Islet of Langerhans (tissue), 1 donor: Measurements from ENCODE around the gene CDK18.

ENCODE experiments used
- FAIRE-seq: peaks from one replicate; lab custom pipeline; 2011; peaks lifted over from hg19 to GRCh38; lab: Jason Lieb, UNC

CDK18 gene

DNA sequence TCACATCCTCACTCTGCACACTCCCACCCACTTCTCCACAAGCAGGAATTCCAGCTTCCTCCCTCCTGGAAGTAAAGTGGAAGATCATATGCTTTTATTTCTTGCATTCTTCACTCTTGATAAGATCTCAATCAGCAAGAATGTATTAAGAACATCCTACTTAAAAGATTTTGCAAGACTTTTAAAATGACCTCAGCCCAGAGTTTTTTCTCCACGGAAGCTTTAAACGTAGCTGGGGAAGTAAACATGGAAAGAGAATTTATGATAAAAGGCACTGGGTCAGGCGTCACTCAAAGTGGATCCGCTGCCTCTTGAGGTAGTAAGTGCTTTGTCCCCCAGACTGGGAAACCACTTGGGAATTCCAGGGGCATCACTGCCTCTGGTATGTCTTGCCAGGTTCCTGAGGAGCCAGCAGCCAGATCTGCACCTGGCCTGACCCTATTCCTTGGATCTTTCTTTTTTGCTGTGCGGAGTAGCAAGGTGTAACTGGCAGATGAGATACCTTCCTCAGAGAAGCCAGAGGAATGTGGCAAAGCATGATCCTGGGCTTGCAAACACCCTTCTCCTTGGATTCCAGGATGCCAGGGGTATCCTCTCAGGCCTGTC is 33.9 kb downstream of the CDK18 start:
- FAIRE-seq, result no peak

DNA sequence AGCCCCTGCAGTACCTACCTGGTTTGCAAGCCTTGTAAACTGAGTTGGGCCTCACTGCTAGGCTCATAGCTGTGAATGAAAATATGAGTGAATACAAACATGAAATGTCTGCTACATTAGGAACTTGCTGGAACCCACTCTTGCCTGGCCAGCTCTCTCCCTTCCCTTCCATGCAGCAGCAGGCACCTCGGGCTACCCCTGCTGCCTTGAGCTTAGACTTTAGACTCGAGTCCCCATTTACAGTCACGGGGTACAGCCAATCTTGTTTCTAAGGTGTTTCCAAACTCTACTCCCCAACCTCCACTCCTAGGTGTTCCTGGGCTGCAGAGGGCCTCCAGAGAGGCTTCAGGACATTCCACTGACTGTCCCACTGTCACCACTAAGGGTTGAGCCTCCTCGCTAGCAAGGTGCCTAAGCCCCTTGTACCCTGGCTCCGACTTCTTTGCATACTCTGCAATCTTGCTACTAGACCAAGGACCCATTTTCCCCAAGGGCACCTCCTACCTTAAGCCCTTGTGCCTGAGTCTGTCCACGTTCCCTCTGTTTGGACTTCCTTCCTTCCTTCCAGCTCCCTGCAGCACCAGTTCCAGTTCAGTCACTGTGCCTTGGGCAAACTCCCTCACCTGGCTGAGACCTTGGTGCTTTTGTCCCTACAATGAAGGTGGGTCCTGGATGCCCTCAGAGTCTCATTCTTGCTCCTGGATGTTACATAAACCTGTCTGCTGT is 36.9 kb downstream of the CDK18 start:
- FAIRE-seq, result no peak

DNA sequence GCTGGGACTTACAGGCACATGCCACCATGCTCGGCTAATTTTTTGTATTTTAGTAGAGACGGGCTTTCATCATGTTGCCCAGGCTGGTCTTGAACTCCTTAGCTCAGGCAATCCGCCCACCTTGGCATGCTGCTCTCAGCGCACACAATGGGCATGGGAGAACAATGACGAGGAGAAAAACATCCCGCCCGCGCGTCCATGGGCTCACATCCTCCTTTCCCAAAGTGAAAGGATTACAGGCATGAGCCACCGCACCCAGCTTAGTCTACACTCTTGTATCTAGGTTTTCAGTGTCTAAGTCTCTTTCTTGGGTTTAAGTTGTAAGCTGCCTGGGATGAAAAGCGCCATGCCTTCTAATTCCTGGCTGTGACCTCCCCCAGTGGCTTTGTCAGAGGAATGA is 37.9 kb downstream of the CDK18 start:
- no peak for FAIRE-seq

DNA sequence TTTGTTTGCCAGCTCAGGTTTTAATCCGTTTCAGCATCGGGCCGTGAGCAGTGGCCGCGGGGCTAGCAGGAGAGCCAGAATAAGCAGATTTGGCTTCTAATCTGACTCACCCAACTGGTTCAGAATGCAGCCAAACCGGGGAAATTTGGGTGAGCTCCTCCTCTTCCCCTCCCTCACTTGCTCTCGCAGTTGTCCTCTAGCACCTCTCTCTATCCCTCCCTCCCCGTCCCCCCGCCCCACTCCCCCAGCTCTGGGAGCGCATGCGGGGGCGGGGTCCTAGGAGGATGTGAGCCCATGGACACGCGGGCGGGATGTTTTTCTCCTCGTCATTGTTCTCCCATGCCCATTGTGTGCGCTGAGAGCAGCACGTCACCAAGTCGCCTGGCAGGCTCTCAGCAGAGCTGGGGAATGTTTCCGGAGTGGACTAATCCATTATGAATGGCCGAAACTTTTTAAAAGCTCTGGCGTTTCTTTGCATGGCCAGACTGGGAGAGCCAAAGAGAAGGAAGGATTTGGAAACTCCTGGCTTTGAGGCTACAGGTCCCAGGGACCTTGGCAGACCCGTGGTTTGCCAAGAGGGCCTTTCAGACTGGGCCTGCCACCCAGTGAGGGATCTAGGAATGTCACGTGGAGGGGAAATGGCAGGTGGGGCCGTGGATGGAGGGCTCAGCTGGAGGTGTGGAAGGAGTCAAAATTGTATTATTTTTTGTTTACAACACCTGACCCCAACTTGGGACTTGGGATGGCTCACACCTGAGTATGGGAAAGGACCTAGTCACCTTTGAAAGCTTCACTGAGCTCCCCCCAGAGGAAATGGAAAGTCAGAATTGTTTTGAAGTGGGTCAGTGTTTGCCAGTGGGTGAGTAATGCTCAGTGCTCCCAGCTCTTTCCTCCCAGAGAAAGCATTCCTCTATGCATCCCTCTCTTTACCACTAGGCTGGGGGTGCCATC is 39.2 kb downstream of the CDK18 start:
- no peak for FAIRE-seq

DNA sequence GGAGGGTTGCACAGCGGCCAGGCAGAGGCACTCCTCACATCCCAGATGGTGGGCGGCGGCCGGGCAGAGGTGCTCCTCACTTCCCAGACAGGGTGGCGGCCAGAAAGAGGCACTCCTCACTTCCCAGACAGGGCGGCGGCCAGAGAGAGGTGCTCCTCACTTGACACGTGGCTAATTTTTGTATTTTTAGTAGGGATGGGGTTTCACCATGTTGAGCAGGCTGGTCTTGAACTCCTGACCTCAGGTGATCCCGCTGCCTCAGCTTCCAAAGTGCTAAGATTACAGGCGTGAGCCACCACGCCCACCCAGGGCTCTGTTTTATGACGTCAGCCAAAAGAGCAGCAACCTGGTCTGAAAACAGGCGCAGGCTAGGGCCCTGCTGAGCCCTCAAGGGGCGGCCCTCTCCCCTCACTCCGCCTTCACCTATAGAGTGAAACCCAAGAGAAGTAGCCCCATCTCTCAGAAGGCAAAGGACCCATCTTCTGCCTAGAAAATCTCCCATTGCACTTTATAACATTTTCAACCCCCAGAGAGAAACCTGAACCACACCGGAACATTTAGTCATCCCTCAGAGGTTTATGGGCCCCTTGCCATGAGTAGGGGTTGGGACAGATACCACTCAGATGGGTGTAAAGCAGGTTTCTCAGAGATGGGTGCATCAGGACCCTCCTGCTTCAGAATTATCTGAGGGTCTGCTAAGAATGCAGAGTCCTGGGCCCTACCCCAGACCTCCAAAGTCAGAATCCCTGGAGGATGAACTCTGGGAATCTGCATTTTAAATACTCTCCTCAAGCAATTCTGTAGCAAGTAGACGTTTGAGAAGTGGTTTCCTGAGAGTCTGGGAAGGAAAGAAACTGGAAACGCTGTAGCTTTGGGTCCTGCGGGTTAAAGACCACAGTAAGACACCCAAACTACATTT is 40.8 kb downstream of the CDK18 start:
- FAIRE-seq, result no peak

DNA sequence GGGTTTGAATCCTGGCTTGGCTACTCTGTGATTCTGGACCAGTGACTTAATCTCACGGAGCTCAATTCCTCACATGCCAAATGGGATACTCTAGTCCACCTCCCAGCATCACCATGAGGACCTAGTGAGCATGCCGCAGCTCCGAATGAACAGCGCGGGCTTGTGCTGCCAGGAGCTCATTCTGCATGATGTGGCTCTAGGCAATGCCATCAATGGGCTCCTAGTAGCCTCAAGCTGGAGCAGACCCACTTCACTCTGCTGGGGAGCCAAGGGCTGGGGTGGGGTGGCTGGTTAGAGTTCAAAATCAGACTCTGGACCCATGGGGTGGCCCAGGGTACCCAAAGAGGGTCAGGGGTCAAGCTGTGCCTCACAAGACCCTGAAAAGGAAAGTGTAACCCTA is 41.5 kb downstream of the CDK18 start:
- no peak for FAIRE-seq

DNA sequence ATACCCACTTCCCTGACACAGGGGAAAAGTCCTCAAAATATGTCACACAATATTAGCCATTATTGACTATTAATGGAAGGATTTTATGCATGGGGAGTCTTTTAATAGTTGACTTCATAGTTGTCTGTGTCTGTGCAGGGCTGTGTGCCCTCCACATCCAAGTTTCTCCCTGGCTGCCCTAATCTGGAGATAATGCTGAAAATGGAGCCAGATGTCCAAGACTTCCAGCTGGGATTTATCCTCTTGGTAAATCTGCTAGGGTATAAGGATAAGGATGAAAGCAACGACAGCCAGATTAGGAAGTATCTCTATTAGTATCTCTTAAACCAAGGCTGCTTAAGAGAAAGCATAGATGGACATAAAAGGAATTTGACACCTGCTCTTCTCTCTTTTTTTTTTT is 42.1 kb downstream of the CDK18 start:
- no peak for FAIRE-seq

DNA sequence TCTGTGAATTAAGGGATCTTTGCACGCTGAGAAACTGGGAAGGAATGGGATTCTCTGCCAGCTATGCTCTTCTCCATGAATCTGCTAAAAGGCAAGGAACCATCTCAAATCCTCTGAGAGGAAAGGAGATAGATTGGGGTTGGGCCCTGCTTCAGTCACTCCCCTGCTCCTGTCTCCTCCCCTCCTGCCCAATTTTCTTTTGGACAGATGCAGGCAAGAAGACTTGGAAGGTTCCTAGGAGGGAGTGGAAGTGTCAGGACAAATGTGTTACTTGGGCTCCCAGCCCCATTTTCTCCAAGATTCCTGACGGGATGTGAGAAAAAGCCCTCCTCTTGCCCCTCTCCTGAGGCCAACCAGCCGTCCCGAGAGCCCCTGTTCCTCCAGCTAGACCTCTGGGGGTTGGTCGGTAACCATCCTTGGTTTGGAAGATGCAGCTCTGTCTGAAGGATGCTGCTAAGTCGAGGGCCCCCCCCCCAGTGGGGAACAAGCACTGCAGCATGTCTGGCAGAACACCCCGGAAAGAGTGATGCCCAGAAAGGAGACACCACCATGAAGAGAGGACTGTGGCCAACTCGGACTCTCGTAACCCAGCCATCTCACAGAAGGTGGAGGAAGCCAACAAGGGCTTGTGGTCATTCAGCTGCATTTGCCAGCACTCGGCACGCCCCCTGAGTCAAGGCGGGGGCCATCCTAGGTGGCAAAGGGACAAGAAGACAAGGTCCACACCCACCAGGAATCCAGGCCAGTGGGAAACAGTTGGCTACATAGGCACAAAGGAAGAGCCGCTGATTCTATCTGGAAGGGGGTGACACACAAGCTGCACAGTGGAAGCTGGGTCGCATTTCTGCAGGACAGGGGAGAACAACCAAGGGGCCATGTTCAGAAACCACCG is 43.7 kb downstream of the CDK18 start:
- FAIRE-seq, result no peak

DNA sequence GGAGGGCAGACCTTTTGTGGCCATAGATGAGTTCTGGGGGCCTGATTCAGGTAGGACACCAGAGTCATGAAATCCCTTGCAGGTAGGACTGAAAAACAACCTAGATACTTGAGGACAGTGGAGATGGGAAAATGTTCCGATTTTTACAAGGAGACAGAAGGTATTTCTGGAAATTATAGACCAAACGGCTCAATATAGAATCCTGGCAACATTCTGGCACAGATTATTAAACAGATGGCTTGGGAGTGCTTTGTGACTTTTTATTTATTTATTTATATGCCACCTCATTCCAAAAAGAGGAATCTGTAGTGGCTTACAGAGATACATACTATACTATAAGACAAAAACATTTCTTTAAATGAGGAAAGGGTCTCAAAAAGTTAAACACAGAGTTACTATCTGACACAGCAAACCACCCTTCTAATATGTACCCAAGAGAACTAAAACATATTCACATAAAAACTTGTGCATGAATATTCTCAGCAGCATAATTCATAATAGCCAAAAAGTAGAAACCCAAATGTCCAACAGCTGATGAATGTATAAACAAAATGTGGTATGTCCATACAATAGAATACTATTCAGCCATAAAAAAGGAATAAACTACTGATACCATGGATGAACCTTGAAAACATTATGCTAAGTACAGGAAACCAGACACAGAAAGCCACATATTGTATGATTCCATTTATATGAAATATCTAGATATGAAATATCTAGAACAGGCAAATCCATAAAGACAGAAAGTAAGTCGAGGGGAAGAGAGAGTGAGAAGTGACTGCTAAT is 49.8 kb downstream of the CDK18 start:
- FAIRE-seq, result no peak

DNA sequence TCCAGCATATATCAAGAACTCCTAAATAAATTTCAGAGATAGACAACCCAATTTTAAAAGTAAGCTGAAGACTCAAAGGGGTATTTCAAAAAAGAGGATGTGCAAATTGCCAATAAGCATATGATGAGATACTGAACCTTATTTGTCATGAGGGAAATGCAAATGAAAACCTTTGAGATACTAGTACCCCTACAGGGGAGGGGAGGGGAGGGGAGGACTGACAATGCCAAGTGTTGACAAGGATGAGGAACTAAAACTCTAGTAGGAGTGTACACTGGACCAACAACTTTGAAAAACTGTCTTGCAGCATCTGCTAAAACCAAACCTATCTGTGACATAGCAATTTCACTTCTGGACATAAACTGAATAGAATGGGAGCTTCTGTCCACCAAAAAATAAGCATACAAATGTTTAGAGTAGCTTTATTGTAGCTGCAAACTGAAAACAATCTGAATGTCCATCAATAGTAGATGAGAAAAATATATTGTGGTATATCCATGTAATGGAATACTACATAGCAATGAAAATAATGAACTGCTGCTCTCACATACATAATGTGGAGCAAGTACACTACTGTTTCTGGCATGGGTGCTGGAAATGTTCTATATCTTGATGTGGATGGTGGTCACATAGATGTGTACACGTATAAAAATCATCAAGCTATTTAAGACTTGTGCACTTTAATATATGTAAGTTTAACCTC is 57.2 kb downstream of the CDK18 start:
- FAIRE-seq, result no peak

DNA sequence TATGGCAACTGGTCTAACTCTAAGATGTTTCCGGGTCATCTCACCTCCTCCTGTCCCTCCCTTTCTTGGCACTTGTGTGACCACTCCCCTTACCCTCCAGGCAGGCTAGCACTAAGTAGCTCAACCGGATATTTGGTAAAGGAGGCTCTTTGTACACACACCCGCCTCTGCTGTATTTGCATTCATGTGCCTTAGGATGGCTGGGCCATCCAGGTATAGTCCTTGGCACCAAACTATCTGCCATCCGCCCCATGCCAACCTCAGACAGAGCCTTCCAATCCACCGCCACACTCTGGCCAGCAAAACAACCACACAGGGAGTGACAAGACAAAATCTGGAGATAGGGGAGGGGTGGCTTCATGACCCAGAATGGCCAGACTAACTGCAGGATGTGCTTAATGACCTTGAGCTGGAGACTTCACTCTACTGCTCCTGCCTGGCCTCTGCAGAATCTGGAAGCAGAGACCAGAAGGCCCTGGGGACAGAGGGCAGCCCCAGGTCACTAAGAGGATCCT is 59.5 kb downstream of the CDK18 start:
- FAIRE-seq, result no peak

DNA sequence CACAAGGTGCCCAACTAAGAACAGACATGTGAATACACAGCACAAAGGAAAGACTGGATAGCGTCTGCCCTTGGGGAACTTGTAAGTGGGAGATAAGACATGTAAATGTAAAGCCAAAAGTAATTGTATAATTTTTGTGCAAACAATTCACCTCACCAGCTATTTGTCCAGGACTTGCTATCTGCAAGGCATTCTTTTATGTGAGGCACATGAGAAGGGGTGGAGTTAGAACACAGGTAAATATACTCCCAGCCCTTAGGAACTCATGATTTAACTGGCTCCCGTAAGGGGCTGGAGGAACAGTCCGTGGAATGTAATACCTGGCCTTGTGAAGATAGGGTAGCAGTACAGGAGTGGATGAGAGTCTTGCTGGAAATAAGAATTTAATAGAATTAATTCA is 61.3 kb downstream of the CDK18 start:
- FAIRE-seq, result no peak

DNA sequence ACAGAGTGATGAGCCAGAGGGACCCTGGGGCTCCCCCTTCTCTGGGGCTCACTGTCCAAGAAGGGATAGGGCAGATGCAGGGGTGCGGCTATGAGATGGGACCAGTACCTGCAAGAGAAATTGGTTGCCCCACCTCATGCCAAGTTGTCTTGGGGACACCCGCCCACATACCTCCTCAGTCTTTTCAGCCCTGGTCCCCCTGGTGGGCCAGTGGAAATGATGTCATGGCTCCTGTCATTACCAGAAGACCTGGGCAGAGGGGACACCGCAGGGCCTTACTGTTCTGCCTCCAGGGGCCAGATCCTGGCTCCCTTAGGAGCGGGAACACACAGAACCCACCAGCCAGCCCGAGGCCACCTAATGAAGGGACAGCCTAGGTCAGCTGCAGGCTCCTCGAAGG is 63.2 kb downstream of the CDK18 start:
- no peak for FAIRE-seq

DNA sequence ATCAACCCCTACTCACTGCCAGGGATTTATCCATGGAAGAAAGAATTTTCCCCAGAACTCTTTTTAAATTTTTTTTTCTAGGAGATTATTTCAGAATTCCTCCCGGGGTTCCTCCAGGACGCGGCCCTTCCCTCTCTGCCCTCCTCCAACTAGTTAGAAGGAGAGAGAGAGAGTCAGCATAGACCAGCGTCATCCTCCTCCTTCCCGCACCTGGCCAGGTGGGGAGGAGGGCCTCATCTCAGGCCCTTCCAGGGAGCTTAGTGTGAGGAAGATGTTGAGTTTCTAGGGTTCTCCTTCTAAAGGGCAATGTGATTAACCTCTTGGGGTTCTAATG is 63.6 kb downstream of the CDK18 start:
- no peak for FAIRE-seq

DNA sequence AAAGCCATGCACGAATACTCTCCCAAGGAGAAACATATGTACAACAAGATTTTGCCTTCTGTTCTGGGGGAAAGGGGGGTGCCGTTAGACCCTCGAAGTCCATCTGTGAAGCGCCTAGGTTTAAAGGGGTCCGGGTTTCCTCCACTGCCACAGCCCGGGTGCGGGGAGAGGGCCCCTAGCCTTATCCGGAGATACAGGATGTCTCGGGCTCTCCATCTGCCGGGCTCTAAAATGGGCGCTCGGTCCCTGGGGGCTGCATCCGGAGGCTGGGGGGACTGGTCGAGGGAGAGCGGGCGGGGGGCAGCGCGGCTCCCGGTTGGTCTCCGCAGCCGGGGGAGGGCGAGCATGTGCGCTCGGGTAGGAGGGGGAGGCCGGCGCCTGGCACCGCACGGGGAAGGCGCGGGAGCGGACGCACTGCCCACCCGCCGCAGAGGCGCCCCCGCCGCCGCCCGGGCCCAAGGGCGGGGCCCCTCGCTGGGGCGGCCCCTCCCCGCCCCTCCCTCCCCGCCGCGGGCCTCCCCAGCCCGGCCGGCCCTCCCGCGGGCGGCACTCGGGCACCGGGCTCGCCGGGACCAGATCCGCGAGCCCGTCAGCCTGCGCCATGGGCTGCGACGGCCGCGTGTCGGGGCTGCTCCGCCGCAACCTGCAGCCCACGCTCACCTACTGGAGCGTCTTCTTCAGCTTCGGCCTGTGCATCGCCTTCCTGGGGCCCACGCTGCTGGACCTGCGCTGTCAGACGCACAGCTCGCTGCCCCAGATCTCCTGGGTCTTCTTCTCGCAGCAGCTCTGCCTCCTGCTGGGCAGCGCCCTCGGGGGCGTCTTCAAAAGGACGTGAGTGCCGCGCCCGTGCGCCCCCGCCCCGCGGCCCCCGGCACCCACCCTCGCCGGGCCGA is 64.2 kb downstream of the CDK18 start:
- no peak for FAIRE-seq

DNA sequence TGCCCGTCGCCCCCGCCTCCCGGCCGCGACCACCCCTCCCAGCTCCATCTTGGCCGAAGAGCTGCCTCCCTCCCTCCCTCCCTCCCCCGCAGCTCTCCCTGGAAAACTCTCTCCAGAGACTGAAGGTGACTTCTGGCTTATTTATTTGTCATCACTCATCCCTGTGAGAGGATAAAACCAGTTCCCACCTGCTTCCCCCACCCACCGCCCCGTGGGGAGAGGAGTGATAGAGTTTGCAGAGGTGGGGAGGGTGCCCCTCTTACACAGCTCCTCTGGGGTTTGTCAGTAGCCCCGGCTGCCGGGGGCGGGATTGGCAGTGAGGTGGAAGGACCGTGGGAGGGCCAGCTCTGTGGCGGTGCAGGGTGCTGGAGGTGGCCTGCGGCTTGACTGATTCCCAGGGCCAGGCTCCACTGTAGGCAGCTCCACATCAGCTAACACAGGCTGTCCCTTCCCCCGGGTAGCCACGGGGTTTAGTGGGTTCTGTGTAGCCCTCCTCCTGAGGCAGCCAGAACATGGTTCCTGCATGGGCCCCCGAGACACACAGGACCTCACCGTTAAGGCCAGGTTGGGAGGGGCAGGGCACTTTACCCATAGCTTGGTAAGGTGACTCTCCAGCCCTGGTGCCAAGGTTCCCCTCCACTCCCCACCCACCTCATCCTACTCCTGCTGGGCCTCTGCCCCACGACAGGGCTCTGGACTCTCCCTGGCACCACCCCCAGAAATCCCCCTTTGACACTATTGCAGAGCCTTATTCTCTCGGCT is 65.1 kb downstream of the CDK18 start:
- FAIRE-seq, result no peak

DNA sequence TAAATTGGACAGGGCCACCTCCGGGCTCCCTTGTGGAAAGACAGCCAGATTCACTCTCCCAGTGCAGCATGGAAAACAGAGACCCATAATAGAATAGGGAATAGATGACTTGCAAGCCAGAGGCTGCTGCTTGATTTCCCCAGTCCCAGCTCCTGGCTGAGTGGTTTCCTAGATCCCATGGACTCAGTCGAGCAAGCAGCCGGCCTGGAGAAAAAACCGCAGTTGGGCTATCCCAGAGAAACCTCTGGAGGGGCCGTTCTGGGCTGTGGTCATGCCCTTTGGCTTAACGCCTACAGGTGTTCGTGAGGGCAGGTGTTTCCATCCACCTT is 65.7 kb downstream of the CDK18 start:
- no peak for FAIRE-seq
